VCaP (cell line): ENCODE measurements around the gene KCNJ4.
"Not testable (repeated sequence)": the region's sequence is repeated elsewhere in the genome, so short reads cannot be mapped to it uniquely, and the experiment has no call there.

Source experiments
- H3K27ac ChIP-seq: fragments of 450-650 bp; 2 replicates; pipeline ENCODE4 v1.5.1; 2017
- TF ChIP-seq, protein P1 (sequence below): fragments of 450-650 bp; conservative IDR thresholded peaks from 2 replicates; pipeline ENCODE4 v1.5.1; 2017; ENCODE audit warnings: mild to moderate bottlenecking, moderate library complexity

KCNJ4 gene

DNA sequence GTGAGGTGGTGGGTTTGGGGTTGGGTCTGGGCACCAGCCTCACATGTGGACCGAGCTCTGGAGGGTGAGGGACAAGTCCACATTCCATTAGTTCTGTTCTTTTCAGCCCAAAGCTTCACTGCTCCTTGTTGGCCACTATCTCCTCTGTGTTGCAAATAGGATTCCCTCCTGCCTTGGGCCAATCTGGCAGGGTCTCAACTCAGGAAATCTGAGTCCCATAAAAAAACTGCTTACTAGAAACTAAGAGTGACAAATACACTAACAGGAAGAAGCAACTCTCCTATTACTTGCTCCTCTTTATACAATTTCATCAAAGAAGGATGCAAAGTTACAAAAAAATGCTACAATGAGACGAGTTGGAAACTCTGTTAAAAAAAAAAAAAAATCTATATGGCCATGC is 71.6 kb downstream of the KCNJ4 start:
- no peak overlapping the region for H3K27ac ChIP-seq
- TF ChIP-seq, protein P1, sequence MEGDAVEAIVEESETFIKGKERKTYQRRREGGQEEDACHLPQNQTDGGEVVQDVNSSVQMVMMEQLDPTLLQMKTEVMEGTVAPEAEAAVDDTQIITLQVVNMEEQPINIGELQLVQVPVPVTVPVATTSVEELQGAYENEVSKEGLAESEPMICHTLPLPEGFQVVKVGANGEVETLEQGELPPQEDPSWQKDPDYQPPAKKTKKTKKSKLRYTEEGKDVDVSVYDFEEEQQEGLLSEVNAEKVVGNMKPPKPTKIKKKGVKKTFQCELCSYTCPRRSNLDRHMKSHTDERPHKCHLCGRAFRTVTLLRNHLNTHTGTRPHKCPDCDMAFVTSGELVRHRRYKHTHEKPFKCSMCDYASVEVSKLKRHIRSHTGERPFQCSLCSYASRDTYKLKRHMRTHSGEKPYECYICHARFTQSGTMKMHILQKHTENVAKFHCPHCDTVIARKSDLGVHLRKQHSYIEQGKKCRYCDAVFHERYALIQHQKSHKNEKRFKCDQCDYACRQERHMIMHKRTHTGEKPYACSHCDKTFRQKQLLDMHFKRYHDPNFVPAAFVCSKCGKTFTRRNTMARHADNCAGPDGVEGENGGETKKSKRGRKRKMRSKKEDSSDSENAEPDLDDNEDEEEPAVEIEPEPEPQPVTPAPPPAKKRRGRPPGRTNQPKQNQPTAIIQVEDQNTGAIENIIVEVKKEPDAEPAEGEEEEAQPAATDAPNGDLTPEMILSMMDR = no peak

DNA sequence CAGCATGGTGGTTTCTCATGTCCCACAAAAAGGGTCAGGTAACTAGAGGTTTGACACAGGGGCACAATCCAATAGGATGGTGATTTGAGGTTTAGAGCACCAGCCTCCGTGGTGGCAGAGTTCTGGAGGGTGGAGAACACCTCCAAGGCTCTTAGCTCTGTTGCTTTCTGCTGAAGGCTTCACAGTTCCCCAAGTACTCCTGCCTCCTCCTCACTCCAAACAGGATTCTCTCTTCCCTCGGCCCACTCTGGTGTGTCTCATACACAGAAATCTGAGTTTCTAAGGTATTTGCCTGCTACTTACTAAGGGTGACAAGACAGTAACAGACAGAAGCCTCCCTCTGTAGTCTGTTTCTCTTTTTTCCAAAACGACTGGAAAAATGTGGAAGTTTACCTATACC is 73.6 kb downstream of the KCNJ4 start:
- not testable (repeated sequence) for H3K27ac ChIP-seq
